H1 (cell line): Measurements from ENCODE around the gene AGBL4. TPM values are rescaled to one million over a fixed set of nuclear protein-coding genes. Genes with fewer than 3 reads are reported as not detected.

ENCODE experiments used
- RNF2 ChIP-seq: fragments of 200-900, 300-1000 bp; sonication (generic); IDR thresholded peaks from 2 replicates; pipeline ENCODE4 v1.7.1; 2016; ENCODE audit warnings: borderline replicate concordance, low read depth, mild to moderate bottlenecking, antibody characterized with exemption, low read length; ENCODE audit not compliant: poor library complexity, severe bottlenecking; ENCODE audit errors: missing control alignments
- ZNF274 ChIP-seq: IDR thresholded peaks from 2 replicates; pipeline ENCODE4 v1.7.0; 2012; ENCODE audit warnings: low read length, borderline replicate concordance; ENCODE audit errors: extremely low read depth
- polyA plus RNA-seq, 7 experiments: library from polyadenylated mRNA; depleted of rRNA in 3 of 7; stranded (reverse) in 5 of 7; unstranded in 2 of 7; fragments of >200 nt in 5 of 7; fragments of 200-250 nt in 2 of 7; gene quantifications; 1 replicate in 5 of 7; 2 replicates in 1 of 7; 4 replicates in 1 of 7; pipeline versions ENCODE4 v1.2.1 to v1.2.3, GENCODE V29; 2011 to 2013; ENCODE audit warnings: missing spikeins in 2 of 7, mixed read lengths in 2 of 7
- total RNA-seq: library from RNA; stranded (reverse); fragmentation: NEBNext Ultra II Directional; extraction: Animal tissue kit (Norgen Biotek cat#: 25700); gene quantifications from 2 replicates; pipeline ENCODE4 v1.2.1, GENCODE V29; 2021

Gene AGBL4
- total and polyA plus RNA-seq, 2 of the 8 experiments (the other 6 are each of a cell fraction or from before 2014, with no cell fraction given), result 0.41 to 0.45 TPM

GRCh38 chr1:48750109-48750508 is 1273.6 kb downstream of the AGBL4 start (continued):
- TF ChIP-seq ZNF274 (no peak), RNF2 (no peak)
